PC-9 (cell line): ENCODE measurements around the gene CTNNA3. TPM values are rescaled to one million over a fixed set of nuclear protein-coding genes. Genes with fewer than 3 reads are reported as not detected.

ENCODE experiments used
- BruUV-seq: library from RNA; stranded (reverse); fragments of 400-500 nt; replicated peaks from 2 replicates; lab custom pipeline; 2021; lab: Mats Ljungman, UMichigan
- CTCF ChIA-PET: fragments of 300-600 bp; sonication (Branson Sonifier 250); formaldehyde crosslinking; loops from one replicate; lab custom pipeline; 2022; ENCODE audit warnings: antibody characterized with exemption; lab: Charles Lee
- POLR2A ChIA-PET: fragments of 300-600 bp; sonication (Branson Sonifier 250); formaldehyde crosslinking; loops from one replicate; lab custom pipeline; 2022; ENCODE audit warnings: antibody characterized with exemption; ENCODE audit not compliant: unreplicated experiment; lab: Charles Lee
- DNase-seq, 2 experiments: peaks; one replicate each; pipeline versions ENCODE4 v3.0.0 to v3.0.0-alpha.2; 2015 to 2022; ENCODE audit warnings: mixed read lengths in 1 of 2
- H2AFZ ChIP-seq: fragments of 200-600 bp; sonication (generic); 2 replicates; pipeline ENCODE4 v1.8.1; 2017; ENCODE audit warnings: antibody characterized with exemption
- H3F3A ChIP-seq: fragments of 200-600 bp; sonication (generic); 2 replicates; pipeline ENCODE4 v1.8.1; 2017; ENCODE audit warnings: antibody characterized with exemption, mild to moderate bottlenecking, low read depth; ENCODE audit not compliant: insufficient read depth
- H3K27ac ChIP-seq: fragments of 200-600 bp; sonication (generic); 2 replicates; pipeline ENCODE4 v1.6.1; 2016; ENCODE audit warnings: mixed run types
- H3K27me3 ChIP-seq: fragments of 200-600 bp; sonication (generic); 2 replicates; pipeline ENCODE4 v1.6.1; 2016; ENCODE audit warnings: low read depth, mixed run types; ENCODE audit not compliant: insufficient read depth
- H3K36me3 ChIP-seq: fragments of 200-600 bp; sonication (generic); 2 replicates; pipeline ENCODE4 v1.6.1; 2016; ENCODE audit warnings: low read depth, mixed run types
- H3K4me1 ChIP-seq: fragments of 200-600 bp; sonication (generic); replicated peaks from 2 replicates; pipeline ENCODE4 v1.6.1; 2016; ENCODE audit warnings: mixed run types; ENCODE audit not compliant: insufficient read depth
- H3K4me2 ChIP-seq: fragments of 200-600 bp; sonication (generic); 2 replicates; pipeline ENCODE4 v1.6.1; 2017; ENCODE audit warnings: mixed run types
- H3K4me3 ChIP-seq: fragments of 200-600 bp; sonication (generic); 2 replicates; pipeline ENCODE4 v1.6.1; 2016; ENCODE audit warnings: mixed run types
- H3K79me2 ChIP-seq: fragments of 200-600 bp; sonication (generic); 2 replicates; pipeline ENCODE4 v1.6.1; 2017; ENCODE audit warnings: low read depth, mixed run types
- H3K9me2 ChIP-seq: fragments of 200-600 bp; sonication (generic); 2 replicates; pipeline ENCODE4 v1.8.1; 2017; ENCODE audit warnings: mild to moderate bottlenecking; ENCODE audit not compliant: insufficient read depth
- H3K9me3 ChIP-seq: fragments of 200-600 bp; sonication (generic); 2 replicates; pipeline ENCODE4 v1.8.1; 2016; ENCODE audit warnings: low read depth; ENCODE audit not compliant: insufficient read depth
- H4K20me1 ChIP-seq: fragments of 200-600 bp; sonication (generic); 2 replicates; pipeline ENCODE4 v1.8.1; 2017; ENCODE audit not compliant: insufficient read depth
- CTCF ChIP-seq: fragments of 200-600 bp; sonication (generic); conservative IDR thresholded peaks from 2 replicates; pipeline ENCODE4 v1.6.1; 2017; ENCODE audit warnings: mixed run types, antibody characterized with exemption, mild to moderate bottlenecking, moderate library complexity
- EZH2 ChIP-seq: fragments of 200-600 bp; sonication (generic); IDR thresholded peaks from 2 replicates; pipeline ENCODE4 v1.8.0; 2017; ENCODE audit warnings: antibody characterized with exemption, low read depth
- intact Hi-C: fragments of 100-400 bp; cut with micrococcal nuclease; formaldehyde crosslinking; loops from one replicate; pipeline ENCODE4 v1.10.0; 2022; ENCODE audit not compliant: unreplicated experiment
- total RNA-seq: library from RNA; stranded (reverse); gene quantifications from 2 replicates; pipeline ENCODE4 v1.2.3, GENCODE V29; 2021

CTNNA3 gene
- total RNA-seq, 1 experiment from 2014 or later, result not detected

DNA sequence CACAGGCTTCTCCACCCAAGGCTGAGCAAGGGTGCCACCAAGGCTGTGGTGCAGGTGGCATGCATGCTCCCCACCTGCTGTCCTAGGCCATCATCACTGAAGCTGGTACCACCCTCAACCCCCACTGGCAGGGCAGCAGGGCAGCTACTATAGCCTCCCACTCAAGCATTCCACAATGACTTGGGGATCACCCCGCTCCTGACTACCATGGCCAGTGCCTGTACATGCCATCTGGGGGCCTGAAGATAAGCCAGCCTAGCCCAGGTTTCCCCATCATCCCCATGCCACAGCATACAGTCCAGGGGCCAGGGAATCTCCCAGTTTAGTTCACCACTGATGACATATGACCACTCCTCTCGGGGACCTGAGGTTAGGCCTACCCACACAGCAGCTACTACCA lies 1281.1 kb downstream of the CTNNA3 start:
- Histone ChIP-seq H3K4me3 (no peak overlapping the region), H3K4me1 (no peaks in the 10 kb centered on the region), H2AFZ (no peak overlapping the region), H3K27ac (no peak overlapping the region), H3K9me3 (no peaks in the 10 kb centered on the region), H3K9me2 (no peaks in the 10 kb centered on the region), H3F3A (no peaks in the 10 kb centered on the region), H3K36me3 (no peaks in the 10 kb centered on the region), H3K79me2 (no peaks in the 10 kb centered on the region), H3K27me3 (no peaks in the 10 kb centered on the region), H4K20me1 (no peaks in the 10 kb centered on the region), H3K4me2 (no peak overlapping the region)
- no TSS peak for BruUV-seq
- intact Hi-C loops, result no loop called here
- ChIA-PET POLR2A (no interaction called here), CTCF (no interaction called here)
- DNase-seq, result no peak
- no peak for TF ChIP-seq CTCF
- no peak for TF ChIP-seq EZH2

DNA sequence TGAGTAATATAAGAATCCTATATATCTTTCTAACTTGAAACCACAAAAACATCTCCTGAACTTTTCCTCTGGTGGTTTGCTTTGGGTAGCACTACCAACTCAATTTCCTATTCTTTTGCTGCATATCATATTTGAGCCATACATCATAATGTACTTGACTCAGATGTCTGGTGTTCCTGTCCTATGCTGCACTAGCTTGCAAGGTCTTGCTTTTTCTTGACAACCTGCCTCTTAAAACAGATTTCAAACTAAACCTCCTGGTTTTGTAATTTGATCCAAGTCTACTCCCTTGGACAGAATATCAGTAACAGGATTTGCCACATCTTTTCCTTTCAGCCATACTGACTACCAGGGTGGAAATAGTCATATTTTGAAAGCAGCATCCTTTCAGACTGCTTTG lies 1290.4 kb downstream of the CTNNA3 start:
- no peaks in the 10 kb centered on the region for H3K9me3 ChIP-seq
- no peak overlapping the region for H3K27ac ChIP-seq
- POLR2A ChIA-PET, result interaction anchor here (0.6 kb wide), 1 partner anchor 361 kb away, joined by 4 read pairs; no protein-coding TSS in a partner anchor
- no peaks in the 10 kb centered on the region for H3K27me3 ChIP-seq
- H3K79me2 ChIP-seq, result no peaks in the 10 kb centered on the region
- TF ChIP-seq EZH2, result no peak
- no peak for TF ChIP-seq CTCF
- H3K4me2 ChIP-seq, result no peak overlapping the region
- H3K4me3 ChIP-seq, result no peak overlapping the region
- H4K20me1 ChIP-seq, result no peaks in the 10 kb centered on the region; the same call in 1 of the 2 replicates
- DNase-seq, result no peak
- CTCF ChIA-PET, result no interaction called here
- intact Hi-C loops, result no loop called here
- no TSS peak for BruUV-seq
- no peaks in the 10 kb centered on the region for H3F3A ChIP-seq
- H3K9me2 ChIP-seq, result no peaks in the 10 kb centered on the region; the same call in 1 of the 2 replicates
- H3K36me3 ChIP-seq, result no peaks in the 10 kb centered on the region
- H2AFZ ChIP-seq, result no peak overlapping the region
- H3K4me1 ChIP-seq, result no peaks in the 10 kb centered on the region

- no peak overlapping the region for H2AFZ ChIP-seq
- intact Hi-C loops, result no loop called here
These were observed 1297.3 kb downstream of the CTNNA3 start for GRCh38 chr10:66398669-66399068.

More at GRCh38 chr10:66398669-66399068, 1297.3 kb downstream of the CTNNA3 start:
- no peak for TF ChIP-seq EZH2
- TF ChIP-seq CTCF, result no peak
- H3K27me3 ChIP-seq, result no peaks in the 10 kb centered on the region
- H3K4me2 ChIP-seq, result no peak overlapping the region
- no peaks in the 10 kb centered on the region for H3K79me2 ChIP-seq
- BruUV-seq, result no TSS peak
- no peaks in the 10 kb centered on the region for H3K36me3 ChIP-seq
- POLR2A ChIA-PET, result no interaction called here
- no peak for DNase-seq
- no peaks in the 10 kb centered on the region; the same call in 1 of the 2 replicates for H4K20me1 ChIP-seq
- no peaks in the 10 kb centered on the region for H3F3A ChIP-seq
- no peak overlapping the region for H3K27ac ChIP-seq
- H3K4me3 ChIP-seq, result no peak overlapping the region
- H3K9me2 ChIP-seq, result no peaks in the 10 kb centered on the region
- H3K9me3 ChIP-seq, result no peaks in the 10 kb centered on the region
- CTCF ChIA-PET, result no interaction called here
- H3K4me1 ChIP-seq, result no peaks in the 10 kb centered on the region
